NB4 (cell line): ENCODE results near the gene GPR35.

Experiments
- DNase-seq: peaks from one replicate; pipeline ENCODE4 v3.0.0; 2010; ENCODE audit warnings: low read depth
- H3K4me3 ChIP-seq: one replicate; pipeline ENCODE4 v1.5.1; 2011; ENCODE audit warnings: mild to moderate bottlenecking, low read depth, low read length, moderate library complexity
- CTCF ChIP-seq: IDR thresholded peaks from one replicate; pipeline ENCODE4 v1.5.1; 2012; ENCODE audit warnings: low read depth, low read length
- MAX ChIP-seq: IDR thresholded peaks from 2 replicates; pipeline ENCODE4 v1.6.1; 2011; ENCODE audit warnings: low read depth, low read length
- MYC ChIP-seq: IDR thresholded peaks from 2 replicates; pipeline ENCODE4 v1.6.1; 2011; ENCODE audit warnings: low read depth, low read length
- POLR2A ChIP-seq: IDR thresholded peaks from 2 replicates; pipeline ENCODE4 v1.6.1; 2011; ENCODE audit warnings: mild to moderate bottlenecking; ENCODE audit not compliant: insufficient read length; ENCODE audit errors: extremely low read depth

GPR35 gene

GRCh38 chr2:240605867-240606743 lies 19.2 kb upstream of the GPR35 start:
- H3K4me3 ChIP-seq = no peak overlapping the region
- no peak for DNase-seq
- TF ChIP-seq MYC (no peak), MAX (no peak), CTCF (no peak), POLR2A (no peak)

- TF ChIP-seq MYC (peak; percentile 66), POLR2A (no peak), CTCF (no peak), MAX (peak; percentile 71)
- DNase-seq = peak; percentile 87
- no peak overlapping the region for H3K4me3 ChIP-seq
These were observed 13.6 kb upstream of the GPR35 start for GRCh38 chr2:240611601-240612210.

- no peak for DNase-seq
- H3K4me3 ChIP-seq = no peak overlapping the region
- TF ChIP-seq MYC = no peak
- TF ChIP-seq POLR2A = no peak
- no peak for TF ChIP-seq CTCF
- no peak for TF ChIP-seq MAX
These were observed 11.5 kb upstream of the GPR35 start for GRCh38 chr2:240613781-240614180.

- H3K4me3 ChIP-seq = no peak overlapping the region
- TF ChIP-seq MYC = no peak
- TF ChIP-seq POLR2A = no peak
- no peak for TF ChIP-seq CTCF
- TF ChIP-seq MAX = no peak
- no peak for DNase-seq
These were observed 10.9 kb upstream of the GPR35 start for GRCh38 chr2:240614391-240614790.

- H3K4me3 ChIP-seq = no peak overlapping the region
- TF ChIP-seq MAX (no peak), CTCF (no peak), MYC (no peak), POLR2A (no peak)
- no peak for DNase-seq
These were observed 9.9 kb upstream of the GPR35 start for GRCh38 chr2:240615396-240615795.
